Keratinocyte (primary cell): ENCODE results near the gene SPTBN5. TPM values are rescaled to one million over a fixed set of nuclear protein-coding genes. Genes with fewer than 3 reads are reported as not detected.

Source experiments
- DNase-seq: peaks from one replicate; pipeline ENCODE4 v3.0.0-alpha.2; 2011; ENCODE audit warnings: low read depth, missing footprints, low spot score
- FAIRE-seq: peaks from 2 replicates; lab custom pipeline; 2011; peaks lifted over from hg19 to GRCh38; lab: Jason Lieb, UNC
- H2AFZ ChIP-seq: 2 replicates; pipeline ENCODE4 v1.6.0; 2012; ENCODE audit warnings: low read length, control low read depth, inconsistent platforms; ENCODE audit not compliant: control insufficient read depth
- H3K27ac ChIP-seq: 2 replicates; pipeline ENCODE4 v1.5.1; 2011; ENCODE audit warnings: low read length; ENCODE audit not compliant: control insufficient read depth, insufficient read depth
- H3K27me3 ChIP-seq: 3 replicates; pipeline ENCODE4 v1.6.0; 2011; ENCODE audit warnings: low read length; ENCODE audit not compliant: control insufficient read depth, insufficient read depth; ENCODE audit errors: extremely low read depth
- H3K36me3 ChIP-seq, 2 experiments: 2 replicates in 1 of 2; 3 replicates in 1 of 2; pipeline ENCODE4 v1.5.1; 2011; ENCODE audit warnings: low read length in 2 of 2, mild to moderate bottlenecking in 1 of 2; ENCODE audit not compliant: control insufficient read depth in 2 of 2, insufficient read depth in 2 of 2; ENCODE audit errors: extremely low read depth in 1 of 2
- H3K4me1 ChIP-seq: 3 replicates; pipeline ENCODE4 v1.5.1; 2011; ENCODE audit warnings: low read length; ENCODE audit not compliant: control insufficient read depth, insufficient read depth; ENCODE audit errors: extremely low read depth
- H3K4me2 ChIP-seq: 3 replicates; pipeline ENCODE4 v1.6.0; 2011; ENCODE audit warnings: low read depth, low read length; ENCODE audit not compliant: control insufficient read depth, insufficient read depth; ENCODE audit errors: extremely low read depth
- H3K4me3 ChIP-seq, 3 experiments: fragments of 200-600 bp in 1 of 3; sonication (generic) in 1 of 3; 2 replicates in 2 of 3; 3 replicates in 1 of 3; pipeline ENCODE4 v1.5.1; 2011 to 2016; ENCODE audit warnings: low read length in 3 of 3, mild to moderate bottlenecking in 3 of 3, control low read depth in 2 of 3, inconsistent platforms in 1 of 3, low read depth in 1 of 3, mixed read lengths in 1 of 3, mixed run types in 1 of 3, moderate library complexity in 1 of 3; ENCODE audit not compliant: control insufficient read depth in 2 of 3, insufficient read depth in 2 of 3; ENCODE audit errors: extremely low read depth in 1 of 3
- H3K79me2 ChIP-seq: 2 replicates; pipeline ENCODE4 v1.6.0; 2012; ENCODE audit warnings: low read length; ENCODE audit not compliant: control insufficient read depth, insufficient read depth
- H3K9ac ChIP-seq: 3 replicates; pipeline ENCODE4 v1.6.0; 2011; ENCODE audit warnings: low read length; ENCODE audit not compliant: control insufficient read depth, insufficient read depth; ENCODE audit errors: extremely low read depth
- H3K9me1 ChIP-seq: 3 replicates; pipeline ENCODE4 v1.6.0; 2011; ENCODE audit warnings: low read length; ENCODE audit not compliant: control insufficient read depth, insufficient read depth; ENCODE audit errors: extremely low read depth
- H3K9me3 ChIP-seq: 2 replicates; pipeline ENCODE4 v1.5.1; 2012; ENCODE audit warnings: low read depth, low read length; ENCODE audit not compliant: control insufficient read depth
- H4K20me1 ChIP-seq: 3 replicates; pipeline ENCODE4 v1.6.0; 2011; ENCODE audit warnings: low read length; ENCODE audit not compliant: control insufficient read depth, insufficient read depth; ENCODE audit errors: extremely low read depth
- EZH2 ChIP-seq: IDR thresholded peaks from one replicate; pipeline ENCODE4 v1.6.1; 2012; ENCODE audit warnings: inconsistent platforms, mild to moderate bottlenecking, low read length, moderate library complexity
- dilution Hi-C: fragments of 300-500 bp; cut with MboI; formaldehyde crosslinking; loops from one replicate; pipeline ENCODE4 v1.7.0; 2020; ENCODE audit warnings: low sequenced_read_pairs; ENCODE audit not compliant: extremely low pct_ligation_motif_present
- polyA plus RNA-seq, 5 experiments: library from polyadenylated mRNA; depleted of rRNA in 3 of 5; stranded (reverse) in 3 of 5; stranded (forward) in 1 of 5; unstranded in 1 of 5; fragments of >200 nt; gene quantifications; 1 replicate in 1 of 5; 2 replicates in 3 of 5; 3 replicates in 1 of 5; pipeline versions ENCODE4 v1.2.1 to v1.2.3, GENCODE V29; 2011 to 2012; ENCODE audit warnings: missing spikeins in 2 of 5, low read depth in 1 of 5, low replicate concordance in 1 of 5
- TF ChIP-seq, protein P1 (sequence below), 3 experiments: IDR thresholded peaks in 1 of 3; conservative IDR thresholded peaks in 1 of 3; optimal IDR thresholded peaks in 1 of 3; 2 replicates in 2 of 3; 3 replicates in 1 of 3; pipeline versions ENCODE3 to v1.5.1; 2011; ENCODE audit warnings: low read length in 3 of 3, mild to moderate bottlenecking in 3 of 3, moderate library complexity in 2 of 3, control low read depth in 1 of 3, inconsistent platforms in 1 of 3; ENCODE audit not compliant: insufficient read depth in 2 of 3; ENCODE audit errors: extremely low read depth in 1 of 3

Gene SPTBN5
- polyA plus RNA-seq, 1 donor (not counting 4 experiments of a cell fraction or from before 2014, with no cell fraction given), result 0.66 TPM

DNA sequence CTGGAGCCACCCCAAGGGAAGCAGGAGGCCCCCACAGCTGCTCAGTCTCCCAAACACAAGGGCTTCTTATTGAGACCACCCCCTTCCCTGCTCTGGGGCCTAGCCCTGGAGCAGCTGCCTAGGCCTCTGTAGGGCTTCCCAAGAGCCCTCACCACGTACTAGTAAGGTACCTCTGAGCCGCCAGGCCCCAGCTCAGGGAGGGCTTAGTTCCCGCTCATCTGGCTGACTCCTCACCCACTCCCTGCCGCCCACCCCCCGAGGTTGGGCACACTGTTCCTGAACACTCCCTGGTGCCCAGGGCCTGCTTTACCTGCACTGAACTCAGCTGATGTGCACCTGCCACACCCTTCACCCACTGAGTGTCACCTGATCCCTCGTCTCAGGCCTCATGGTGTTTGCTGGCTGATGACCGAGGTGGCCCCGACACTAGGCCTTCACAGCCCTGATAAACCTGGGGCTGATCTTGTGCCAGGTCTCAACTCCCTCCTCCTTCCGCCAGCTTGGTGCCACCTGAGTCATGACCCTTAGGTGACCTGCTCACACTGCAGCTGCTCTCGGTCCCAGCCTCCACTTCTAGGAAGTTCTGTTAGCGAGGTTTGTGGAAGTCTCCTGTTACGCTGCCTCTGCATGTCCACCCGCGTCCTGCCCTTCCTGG, 18.0 kb upstream of the SPTBN5 start:
- H4K20me1 ChIP-seq, result no peaks in the 10 kb centered on the region
- TF ChIP-seq, protein P1, sequence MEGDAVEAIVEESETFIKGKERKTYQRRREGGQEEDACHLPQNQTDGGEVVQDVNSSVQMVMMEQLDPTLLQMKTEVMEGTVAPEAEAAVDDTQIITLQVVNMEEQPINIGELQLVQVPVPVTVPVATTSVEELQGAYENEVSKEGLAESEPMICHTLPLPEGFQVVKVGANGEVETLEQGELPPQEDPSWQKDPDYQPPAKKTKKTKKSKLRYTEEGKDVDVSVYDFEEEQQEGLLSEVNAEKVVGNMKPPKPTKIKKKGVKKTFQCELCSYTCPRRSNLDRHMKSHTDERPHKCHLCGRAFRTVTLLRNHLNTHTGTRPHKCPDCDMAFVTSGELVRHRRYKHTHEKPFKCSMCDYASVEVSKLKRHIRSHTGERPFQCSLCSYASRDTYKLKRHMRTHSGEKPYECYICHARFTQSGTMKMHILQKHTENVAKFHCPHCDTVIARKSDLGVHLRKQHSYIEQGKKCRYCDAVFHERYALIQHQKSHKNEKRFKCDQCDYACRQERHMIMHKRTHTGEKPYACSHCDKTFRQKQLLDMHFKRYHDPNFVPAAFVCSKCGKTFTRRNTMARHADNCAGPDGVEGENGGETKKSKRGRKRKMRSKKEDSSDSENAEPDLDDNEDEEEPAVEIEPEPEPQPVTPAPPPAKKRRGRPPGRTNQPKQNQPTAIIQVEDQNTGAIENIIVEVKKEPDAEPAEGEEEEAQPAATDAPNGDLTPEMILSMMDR (optimal IDR thresholded peaks at IDR 0.05 in 1 of 3, IDR thresholded peaks at IDR 0.05 in 1 of 3, conservative IDR thresholded peaks at IDR 0.05 in 1 of 3; ENCODE audit: extremely low read depth in 1 of 3, insufficient read depth in 2 of 3, low read length in 3 of 3), result no peak
- TF ChIP-seq EZH2, result no peak
- no peak overlapping the region for H3K9ac ChIP-seq
- no peaks in the 10 kb centered on the region for H3K4me1 ChIP-seq
- dilution Hi-C loops, result no loop called here
- peaks cover 29% of the 10 kb centered on the region for H3K79me2 ChIP-seq
- no peak overlapping the region for H3K4me3 ChIP-seq
- H3K9me1 ChIP-seq, result no peaks in the 10 kb centered on the region
- H3K36me3 ChIP-seq, result peaks cover 47 to 59% of the 10 kb centered on the region in 2 experiments
- H3K4me2 ChIP-seq, result no peak overlapping the region
- H3K27me3 ChIP-seq, result no peaks in the 10 kb centered on the region
- H3K27ac ChIP-seq, result no peak overlapping the region
- no peak overlapping the region for H2AFZ ChIP-seq
- no peaks in the 10 kb centered on the region for H3K9me3 ChIP-seq
- no peak for DNase-seq
- FAIRE-seq, result no peak

DNA sequence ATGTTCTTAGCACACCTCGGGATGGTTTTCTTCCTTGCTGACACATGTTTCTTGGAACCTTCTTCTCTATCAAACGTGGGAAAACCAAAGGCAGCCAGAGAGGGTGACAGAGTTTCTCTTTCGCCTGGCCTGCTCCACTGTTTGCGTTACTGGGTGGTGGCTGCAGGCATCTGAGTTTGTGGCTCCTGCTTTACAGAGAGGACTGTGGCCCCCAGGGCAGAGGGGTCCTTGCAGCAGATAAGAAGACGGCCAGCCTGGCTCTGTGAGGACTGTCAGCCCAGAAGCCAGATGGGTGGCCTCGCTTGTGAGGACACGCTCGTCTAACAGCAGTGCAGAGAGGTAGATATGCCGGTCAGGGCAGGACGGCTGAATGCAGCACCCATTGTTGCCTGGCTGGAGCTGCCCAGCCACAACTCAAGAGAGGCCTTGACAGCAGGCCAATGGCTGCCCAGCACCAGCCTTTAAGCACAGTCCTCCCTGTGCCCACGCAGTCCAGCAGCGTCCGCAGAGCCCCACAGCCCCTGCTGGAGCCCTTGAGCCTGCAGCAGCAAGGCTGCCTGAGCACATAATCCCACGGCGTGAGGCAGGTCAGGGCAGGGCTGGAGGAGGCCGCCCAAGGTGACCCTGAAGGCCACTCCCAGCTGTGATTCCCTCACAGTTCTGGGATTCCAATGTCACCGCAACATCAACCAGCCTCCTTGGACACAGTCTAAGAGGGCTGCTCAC, 15.0 kb upstream of the SPTBN5 start:
- Histone ChIP-seq H3K27ac (no peak overlapping the region), H3K27me3 (no peaks in the 10 kb centered on the region), H3K79me2 (peaks cover 18% of the 10 kb centered on the region), H3K9me3 (no peaks in the 10 kb centered on the region), H3K4me1 (no peaks in the 10 kb centered on the region), H2AFZ (no peak overlapping the region), H3K4me2 (no peak overlapping the region), H4K20me1 (no peaks in the 10 kb centered on the region), H3K4me3 (no peak overlapping the region), H3K9ac (no peak overlapping the region), H3K9me1 (no peaks in the 10 kb centered on the region), H3K36me3 (peaks cover 50 to 62% of the 10 kb centered on the region in 2 experiments)
- FAIRE-seq (no peak), DNase-seq (no peak)
- TF ChIP-seq, protein P1 (optimal IDR thresholded peaks at IDR 0.05 in 1 of 3, IDR thresholded peaks at IDR 0.05 in 1 of 3, conservative IDR thresholded peaks at IDR 0.05 in 1 of 3; ENCODE audit: extremely low read depth in 1 of 3, insufficient read depth in 2 of 3, low read length in 3 of 3), result no peak
- TF ChIP-seq EZH2, result no peak
- dilution Hi-C loops, result no loop called here
